Smooth muscle cell (in vitro differentiated cells): Measurements from ENCODE around the gene SEMG2. TPM values are rescaled to one million over a fixed set of nuclear protein-coding genes. Genes with fewer than 3 reads are reported as not detected.

ENCODE experiments used
- DNase-seq: peaks from one replicate; lab custom pipeline; 2025; ENCODE audit not compliant: unreplicated experiment; lab: John Stamatoyannopoulos, UW
- H2AFZ ChIP-seq: fragments of 200-600 bp; sonication (generic); 2 replicates; pipeline ENCODE4 v1.6.0; 2016; ENCODE audit warnings: antibody characterized with exemption, low read depth, mild to moderate bottlenecking
- H3F3A ChIP-seq: fragments of 200-600 bp; sonication (generic); 2 replicates; pipeline ENCODE4 v1.6.0; 2017; ENCODE audit warnings: antibody characterized with exemption, low read depth
- H3K27ac ChIP-seq: fragments of 200-600 bp; sonication (generic); 2 replicates; pipeline ENCODE4 v1.5.1; 2016; ENCODE audit warnings: low read depth, mild to moderate bottlenecking
- H3K27me3 ChIP-seq: fragments of 200-600 bp; sonication (generic); 2 replicates; pipeline ENCODE4 v1.6.1; 2016; ENCODE audit warnings: low read depth, mild to moderate bottlenecking
- H3K36me3 ChIP-seq: fragments of 200-600 bp; sonication (generic); 2 replicates; pipeline ENCODE4 v1.5.1; 2016; ENCODE audit warnings: low read depth
- H3K4me1 ChIP-seq: fragments of 200-600 bp; sonication (generic); 2 replicates; pipeline ENCODE4 v1.5.1; 2016; ENCODE audit warnings: low read depth
- H3K4me2 ChIP-seq: fragments of 200-600 bp; sonication (generic); 2 replicates; pipeline ENCODE4 v1.6.0; 2016; ENCODE audit warnings: mild to moderate bottlenecking
- H3K4me3 ChIP-seq: fragments of 200-600 bp; sonication (generic); 2 replicates; pipeline ENCODE4 v1.5.1; 2016; ENCODE audit warnings: mild to moderate bottlenecking
- H3K79me2 ChIP-seq: fragments of 200-600 bp; sonication (generic); 2 replicates; pipeline ENCODE4 v1.6.0; 2016; ENCODE audit warnings: low read depth, mild to moderate bottlenecking
- H3K9ac ChIP-seq: fragments of 200-600 bp; sonication (generic); 2 replicates; pipeline ENCODE4 v1.6.0; 2016; ENCODE audit warnings: low read depth
- H3K9me3 ChIP-seq: fragments of 200-600 bp; sonication (generic); replicated peaks from 2 replicates; pipeline ENCODE4 v1.5.1; 2016; ENCODE audit warnings: low read depth
- H4K20me1 ChIP-seq: fragments of 200-600 bp; sonication (generic); 2 replicates; pipeline ENCODE4 v1.6.0; 2016; ENCODE audit warnings: low read depth
- WGBS: methylation state at CpG from one replicate; pipeline ENCODE4 v1.1.7; 2016; ENCODE audit warnings: low lambda C conversion rate; 5-methylcytosine and 5-hydroxymethylcytosine counted together
- polyA plus RNA-seq: library from polyadenylated mRNA; unstranded; fragments of >200 nt; fragmentation: Nextera tagmentation; extraction: Ambion mirVana; gene quantifications from 2 replicates; pipeline ENCODE4 v1.2.1, GENCODE V29; 2016
- total RNA-seq: library from RNA; depleted of rRNA; stranded (reverse); fragments of >200 nt; gene quantifications from 2 replicates; pipeline ENCODE4 v1.2.3, GENCODE V29; 2014
- TF ChIP-seq, protein P1 (sequence below): fragments of 200-600 bp; sonication (generic); IDR thresholded peaks from 2 replicates; pipeline ENCODE4 v1.5.1; 2017; ENCODE audit warnings: borderline replicate concordance, mild to moderate bottlenecking, antibody characterized with exemption; ENCODE audit not compliant: insufficient read depth, poor library complexity, severe bottlenecking

The SEMG2 gene
- total and polyA plus RNA-seq, 2 experiments from 2014 or later = not detected

DNA sequence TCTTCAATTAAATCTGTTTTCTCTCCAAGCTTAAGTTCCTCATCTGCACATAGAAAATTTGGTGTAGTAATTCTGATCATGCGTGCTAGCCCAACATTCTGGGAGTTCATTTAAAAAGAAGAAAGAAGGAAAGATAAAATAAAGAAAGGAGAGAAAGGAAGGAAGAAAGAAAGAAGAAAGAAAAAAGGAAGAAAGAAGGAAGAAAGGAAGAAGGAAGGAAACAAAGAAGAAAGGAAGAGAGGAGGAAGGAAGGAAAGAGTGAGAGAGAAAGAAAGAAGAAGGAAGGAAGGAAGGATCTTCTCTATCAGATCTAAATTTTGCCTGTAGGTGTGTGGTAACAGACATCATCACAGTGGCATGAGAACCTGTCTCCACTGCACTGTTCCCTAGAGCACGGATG is 17.0 kb downstream of the SEMG2 start:
- Histone ChIP-seq H2AFZ (no peak overlapping the region), H3K4me1 (no peaks in the 10 kb centered on the region), H3K9me3 (no peaks in the 10 kb centered on the region), H3K27ac (no peak overlapping the region), H3K79me2 (no peaks in the 10 kb centered on the region), H3K9ac (no peak overlapping the region), H3F3A (no peaks in the 10 kb centered on the region), H3K27me3 (peaks cover 44% of the 10 kb centered on the region), H4K20me1 (no peaks in the 10 kb centered on the region), H3K4me2 (no peak overlapping the region), H3K4me3 (no peak overlapping the region), H3K36me3 (no peaks in the 10 kb centered on the region)
- DNase-seq = no peak
- 85% methylated on average over 2 of the region's 2 CpGs for WGBS
- TF ChIP-seq, protein P1, sequence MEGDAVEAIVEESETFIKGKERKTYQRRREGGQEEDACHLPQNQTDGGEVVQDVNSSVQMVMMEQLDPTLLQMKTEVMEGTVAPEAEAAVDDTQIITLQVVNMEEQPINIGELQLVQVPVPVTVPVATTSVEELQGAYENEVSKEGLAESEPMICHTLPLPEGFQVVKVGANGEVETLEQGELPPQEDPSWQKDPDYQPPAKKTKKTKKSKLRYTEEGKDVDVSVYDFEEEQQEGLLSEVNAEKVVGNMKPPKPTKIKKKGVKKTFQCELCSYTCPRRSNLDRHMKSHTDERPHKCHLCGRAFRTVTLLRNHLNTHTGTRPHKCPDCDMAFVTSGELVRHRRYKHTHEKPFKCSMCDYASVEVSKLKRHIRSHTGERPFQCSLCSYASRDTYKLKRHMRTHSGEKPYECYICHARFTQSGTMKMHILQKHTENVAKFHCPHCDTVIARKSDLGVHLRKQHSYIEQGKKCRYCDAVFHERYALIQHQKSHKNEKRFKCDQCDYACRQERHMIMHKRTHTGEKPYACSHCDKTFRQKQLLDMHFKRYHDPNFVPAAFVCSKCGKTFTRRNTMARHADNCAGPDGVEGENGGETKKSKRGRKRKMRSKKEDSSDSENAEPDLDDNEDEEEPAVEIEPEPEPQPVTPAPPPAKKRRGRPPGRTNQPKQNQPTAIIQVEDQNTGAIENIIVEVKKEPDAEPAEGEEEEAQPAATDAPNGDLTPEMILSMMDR = no peak

GRCh38 chr20:45246109-45246508 is 24.9 kb downstream of the SEMG2 start:
- no peak overlapping the region for H3K27ac ChIP-seq
- H3K9me3 ChIP-seq = no peaks in the 10 kb centered on the region
- no peaks in the 10 kb centered on the region for H4K20me1 ChIP-seq
- H3K4me3 ChIP-seq = no peak overlapping the region
- H3K4me1 ChIP-seq = no peaks in the 10 kb centered on the region
- TF ChIP-seq, protein P1 = no peak
- H3K27me3 ChIP-seq = peaks cover 72% of the 10 kb centered on the region
- no peaks in the 10 kb centered on the region for H3K36me3 ChIP-seq
- no peak for DNase-seq
- H3F3A ChIP-seq = no peaks in the 10 kb centered on the region
- 76% methylated on average over 6 of the region's 6 CpGs for WGBS
- no peak overlapping the region for H3K9ac ChIP-seq
- no peak overlapping the region for H2AFZ ChIP-seq
- H3K79me2 ChIP-seq = no peaks in the 10 kb centered on the region
- H3K4me2 ChIP-seq = no peak overlapping the region

DNA sequence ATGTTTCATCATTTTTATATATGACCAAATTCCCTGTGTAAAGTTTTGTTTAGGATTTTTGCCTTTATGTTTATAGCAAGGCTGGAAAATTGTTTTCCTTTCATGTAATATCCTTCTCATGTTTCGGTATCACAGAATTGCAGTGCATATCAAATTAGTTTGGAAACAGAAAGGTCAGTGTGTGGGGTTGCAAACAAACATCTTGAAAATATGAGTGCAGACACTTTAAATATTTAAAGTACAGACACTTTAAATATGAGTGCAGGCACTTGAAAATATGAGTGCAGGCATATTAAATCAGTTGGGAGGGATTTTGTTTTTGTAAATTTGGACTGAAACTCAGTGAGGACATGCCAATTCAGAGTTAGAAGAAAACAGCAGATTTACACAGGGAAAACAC is 26.7 kb downstream of the SEMG2 start:
- Histone ChIP-seq H2AFZ (no peak overlapping the region), H3K4me2 (no peak overlapping the region), H3F3A (no peaks in the 10 kb centered on the region), H3K9me3 (no peaks in the 10 kb centered on the region), H3K4me3 (no peak overlapping the region), H3K79me2 (no peaks in the 10 kb centered on the region), H3K36me3 (no peaks in the 10 kb centered on the region), H3K27ac (no peak overlapping the region), H4K20me1 (no peaks in the 10 kb centered on the region), H3K9ac (no peak overlapping the region), H3K4me1 (no peaks in the 10 kb centered on the region), H3K27me3 (peaks cover 62% of the 10 kb centered on the region)
- DNase-seq = no peak
- TF ChIP-seq, protein P1 = no peak
- WGBS = 89% methylated on average over 1 of the region's 1 CpG

DNA sequence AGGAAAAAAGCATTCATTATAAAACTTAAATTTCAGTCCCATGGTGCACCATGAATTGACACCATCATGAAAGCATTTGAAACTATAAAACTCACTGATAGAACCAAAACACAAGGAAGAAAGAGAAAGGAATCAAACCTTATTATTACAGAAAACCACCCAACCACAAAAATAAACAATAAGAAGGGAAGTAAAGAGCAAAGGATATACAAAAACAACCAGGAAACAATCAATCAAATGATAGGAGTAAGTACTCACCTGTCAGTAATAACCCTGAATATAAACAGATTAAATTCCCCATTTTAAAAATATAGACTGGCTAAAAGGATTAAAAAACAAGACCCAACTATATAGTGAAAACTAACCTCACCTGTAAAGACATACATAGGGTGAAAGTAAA is 27.4 kb downstream of the SEMG2 start:
- TF ChIP-seq, protein P1 = no peak
- Histone ChIP-seq H3K9me3 (no peaks in the 10 kb centered on the region), H3K4me1 (no peaks in the 10 kb centered on the region), H3K4me2 (no peak overlapping the region), H3F3A (no peaks in the 10 kb centered on the region), H4K20me1 (no peaks in the 10 kb centered on the region), H3K4me3 (no peak overlapping the region), H3K9ac (no peak overlapping the region), H3K36me3 (no peaks in the 10 kb centered on the region), H3K27ac (no peak overlapping the region), H3K27me3 (peaks cover 58% of the 10 kb centered on the region), H3K79me2 (no peaks in the 10 kb centered on the region), H2AFZ (no peak overlapping the region)
- DNase-seq = no peak
